ENCODE measurements around the gene IL6ST.

GRCh38 chr5:55900776-55901175 lies 94.0 kb downstream of the IL6ST start:
- TF ChIP-seq, protein P1, sequence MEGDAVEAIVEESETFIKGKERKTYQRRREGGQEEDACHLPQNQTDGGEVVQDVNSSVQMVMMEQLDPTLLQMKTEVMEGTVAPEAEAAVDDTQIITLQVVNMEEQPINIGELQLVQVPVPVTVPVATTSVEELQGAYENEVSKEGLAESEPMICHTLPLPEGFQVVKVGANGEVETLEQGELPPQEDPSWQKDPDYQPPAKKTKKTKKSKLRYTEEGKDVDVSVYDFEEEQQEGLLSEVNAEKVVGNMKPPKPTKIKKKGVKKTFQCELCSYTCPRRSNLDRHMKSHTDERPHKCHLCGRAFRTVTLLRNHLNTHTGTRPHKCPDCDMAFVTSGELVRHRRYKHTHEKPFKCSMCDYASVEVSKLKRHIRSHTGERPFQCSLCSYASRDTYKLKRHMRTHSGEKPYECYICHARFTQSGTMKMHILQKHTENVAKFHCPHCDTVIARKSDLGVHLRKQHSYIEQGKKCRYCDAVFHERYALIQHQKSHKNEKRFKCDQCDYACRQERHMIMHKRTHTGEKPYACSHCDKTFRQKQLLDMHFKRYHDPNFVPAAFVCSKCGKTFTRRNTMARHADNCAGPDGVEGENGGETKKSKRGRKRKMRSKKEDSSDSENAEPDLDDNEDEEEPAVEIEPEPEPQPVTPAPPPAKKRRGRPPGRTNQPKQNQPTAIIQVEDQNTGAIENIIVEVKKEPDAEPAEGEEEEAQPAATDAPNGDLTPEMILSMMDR (IDR thresholded peaks at IDR 0.05) = no peak
- TF ChIP-seq POLR2A (IDR thresholded peaks at IDR 0.05) = no peak

Measured in Peyer's patch (tissue), 4 donors.